GM04503 (cell line): ENCODE measurements around the gene ILF2.
"Not testable (repeated sequence)": the region's sequence is repeated elsewhere in the genome, so short reads cannot be mapped to it uniquely, and the experiment has no call there.

Experiments used
- DNase-seq: peaks from one replicate; pipeline ENCODE4 v3.0.0-alpha.2; 2012; ENCODE audit warnings: low read depth

ILF2 gene

DNA sequence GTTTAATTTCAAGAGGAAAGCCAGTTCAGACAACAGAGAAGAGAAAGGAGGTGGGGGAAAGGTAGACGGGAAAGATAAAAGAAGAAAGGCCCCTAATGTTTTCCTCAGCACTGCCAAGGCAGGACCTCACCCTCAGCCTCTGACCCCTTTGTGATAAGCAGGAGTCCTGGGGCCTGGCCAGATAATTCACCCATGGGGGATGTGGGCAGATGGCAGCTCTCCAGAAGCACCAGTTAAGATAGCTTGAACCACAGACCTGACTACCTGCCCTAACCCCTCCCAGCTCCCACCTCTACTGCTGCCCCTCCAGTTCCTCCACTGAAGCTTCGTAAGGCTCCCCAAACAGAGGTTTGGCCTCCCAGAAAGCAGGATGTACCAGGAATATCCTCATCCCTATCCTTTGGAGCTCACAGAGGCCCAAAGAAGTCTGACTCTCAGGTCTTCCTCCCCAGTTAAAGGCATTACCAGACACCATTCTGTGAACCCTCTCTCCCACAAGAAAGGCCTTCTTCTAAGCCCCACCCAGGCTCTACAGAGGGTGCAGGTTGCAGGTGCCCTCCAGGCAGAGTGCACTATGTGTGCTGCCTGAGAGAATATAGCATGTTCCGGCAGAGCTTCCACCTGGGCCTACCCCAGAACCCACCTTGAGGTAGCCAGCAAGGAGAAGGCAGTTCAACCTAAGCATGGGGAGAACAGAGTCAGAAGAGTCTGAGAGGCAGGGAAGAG lies 21.5 kb downstream of the ILF2 start:
- DNase-seq: no peak

DNA sequence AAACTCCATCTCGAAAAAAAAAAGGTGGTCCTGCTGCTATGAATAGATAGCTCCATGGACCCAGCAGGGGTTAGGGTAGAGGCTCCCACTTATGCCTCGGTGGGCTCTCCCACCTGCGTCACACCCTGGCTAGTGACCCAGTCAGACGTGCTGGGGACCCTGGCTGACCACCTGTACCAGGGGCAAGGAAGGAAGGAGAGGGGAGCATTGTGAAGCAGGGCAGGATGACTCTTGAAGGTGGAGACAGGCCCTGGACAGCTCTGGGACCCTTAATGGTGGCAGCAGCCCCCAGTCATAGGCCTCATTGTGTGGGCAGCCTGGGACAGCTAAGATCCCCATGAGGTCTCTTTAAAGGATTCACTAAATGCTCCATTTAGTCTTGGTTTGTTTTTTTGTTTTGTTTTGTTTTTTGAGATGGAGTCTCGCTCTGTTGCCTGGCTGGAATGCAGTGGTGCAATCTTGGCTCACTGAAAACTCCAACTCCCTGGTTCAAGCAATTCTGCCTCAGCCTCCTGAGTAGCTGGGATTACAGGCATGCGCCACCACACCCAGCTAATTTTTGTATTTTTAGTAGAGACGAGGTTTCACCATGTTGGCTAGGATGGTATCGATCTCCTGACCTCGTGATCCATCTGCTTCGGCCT lies 22.7 kb downstream of the ILF2 start:
- no peak for DNase-seq

DNA sequence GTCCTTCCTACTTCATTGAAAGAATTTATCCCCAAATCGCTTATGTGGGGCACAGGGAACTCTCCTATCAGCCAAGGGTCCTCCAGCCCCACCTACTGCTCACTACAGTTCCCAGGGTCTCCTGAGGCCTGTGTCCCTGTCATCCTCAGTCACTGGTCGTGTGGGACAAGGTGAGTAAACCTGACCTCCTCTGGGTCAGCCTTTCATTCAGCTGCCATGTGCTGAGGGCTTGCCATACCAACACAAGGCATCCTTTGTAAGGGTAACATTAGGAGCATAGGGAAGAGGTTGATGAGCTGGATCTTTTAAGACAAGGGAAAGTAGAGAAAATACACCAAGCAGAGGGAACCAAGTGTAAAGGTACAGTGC lies 23.5 kb downstream of the ILF2 start:
- DNase-seq: no peak

DNA sequence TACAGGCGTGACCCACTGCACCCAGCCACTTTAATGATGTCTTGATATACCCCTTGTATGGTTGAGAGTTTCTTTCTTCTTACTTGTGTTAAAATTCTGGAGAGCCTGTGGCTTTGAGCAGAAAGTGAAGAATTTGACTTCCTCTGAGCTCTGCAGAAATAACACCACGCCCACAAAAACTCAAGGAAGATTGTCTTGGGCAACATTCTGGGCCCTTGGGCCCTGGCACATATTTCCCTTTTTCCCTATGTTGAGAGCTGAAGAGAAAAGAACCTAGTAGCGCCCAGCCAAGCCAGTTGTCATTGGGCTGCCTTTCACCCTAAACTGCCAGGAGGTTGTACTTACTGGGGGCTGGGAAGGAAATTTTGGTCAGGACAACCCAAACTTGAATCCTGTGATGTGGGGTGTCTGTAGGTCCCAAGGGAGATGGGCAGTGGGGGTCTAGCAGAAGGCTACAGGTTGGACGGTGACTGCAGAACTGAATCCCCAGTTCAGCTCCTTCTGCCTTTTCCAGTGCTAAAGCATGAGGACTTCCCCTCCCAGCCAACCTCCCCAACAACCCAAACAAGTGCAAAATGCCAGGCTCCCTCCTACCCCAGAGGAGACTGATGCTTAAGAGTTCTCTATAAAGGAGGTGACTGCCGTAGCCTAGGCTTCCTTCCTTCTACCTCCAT lies 24.0 kb downstream of the ILF2 start:
- DNase-seq: no peak

DNA sequence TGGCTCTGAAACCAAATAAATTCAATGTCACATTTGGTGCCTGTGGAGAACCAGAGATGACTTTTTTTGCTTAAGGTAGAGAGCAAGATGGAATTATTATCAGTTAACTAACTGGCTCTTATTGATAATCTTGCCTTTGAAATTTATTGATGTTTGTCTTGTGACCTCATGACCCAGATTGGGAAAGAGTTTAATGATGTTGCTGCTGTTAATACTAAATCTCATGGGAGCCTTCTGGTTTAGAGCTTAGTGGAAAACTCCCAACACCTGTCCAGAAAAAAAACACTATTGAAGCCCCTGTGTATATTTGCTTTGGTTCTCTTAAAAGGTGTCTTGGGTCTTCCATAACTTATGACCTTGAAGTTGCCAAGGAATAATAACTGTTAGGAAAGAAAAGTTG lies 27.0 kb downstream of the ILF2 start:
- no peak for DNase-seq

DNA sequence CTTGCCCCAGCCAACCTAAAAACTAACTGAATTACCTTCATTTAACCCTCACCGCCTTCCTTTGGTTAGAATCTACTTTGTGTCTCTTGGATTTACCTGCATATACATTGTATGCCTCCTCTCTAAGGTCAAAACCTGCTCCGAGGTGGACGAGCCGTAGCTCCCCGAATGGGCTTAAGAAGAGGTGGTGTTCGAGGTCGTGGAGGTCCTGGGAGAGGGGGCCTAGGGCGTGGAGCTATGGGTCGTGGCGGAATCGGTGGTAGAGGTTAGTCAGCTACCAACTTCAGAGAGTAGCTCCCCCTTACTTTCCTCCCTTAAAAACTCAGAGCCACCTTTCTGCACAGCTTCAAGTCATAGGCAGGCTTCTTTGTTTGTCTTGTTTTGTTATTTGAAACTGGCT lies 27.7 kb downstream of the ILF2 start:
- DNase-seq: no peak

DNA sequence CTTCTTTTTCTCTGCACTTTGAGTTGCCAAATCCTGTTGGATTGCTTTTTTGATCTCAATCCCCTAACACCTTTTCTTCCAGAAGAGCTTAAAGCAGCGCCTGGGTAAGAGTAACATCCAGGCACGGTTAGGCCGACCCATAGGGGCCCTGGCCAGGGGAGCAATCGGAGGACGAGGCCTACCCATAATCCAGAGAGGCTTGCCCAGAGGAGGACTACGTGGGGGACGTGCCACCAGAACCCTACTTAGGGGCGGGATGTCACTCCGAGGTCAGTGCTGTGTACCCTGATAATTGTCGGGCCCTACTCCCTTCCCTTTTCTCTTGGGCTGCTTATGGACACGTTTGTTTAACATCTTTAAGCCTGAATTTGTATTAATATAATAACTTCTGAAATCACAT lies 28.6 kb downstream of the ILF2 start:
- no peak for DNase-seq

DNA sequence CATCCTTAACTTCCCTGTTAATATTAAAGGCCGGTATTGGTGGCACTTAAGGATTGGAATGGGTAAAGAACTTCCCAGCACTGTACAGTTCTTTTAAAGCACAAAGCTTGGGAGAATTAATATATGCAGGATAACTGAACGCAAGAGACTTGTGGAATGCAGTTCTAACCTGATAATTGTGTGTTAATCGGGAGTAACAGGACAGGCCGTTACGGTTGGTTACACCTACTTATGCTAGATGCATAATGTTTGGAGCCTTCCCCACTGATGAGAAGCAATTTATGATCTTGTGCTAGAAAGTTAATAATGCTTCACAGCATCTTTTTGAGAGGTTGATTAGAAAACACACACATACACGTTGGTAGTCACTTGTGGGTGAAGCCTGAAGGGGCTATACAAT lies 29.9 kb downstream of the ILF2 start:
- DNase-seq: no peak

DNA sequence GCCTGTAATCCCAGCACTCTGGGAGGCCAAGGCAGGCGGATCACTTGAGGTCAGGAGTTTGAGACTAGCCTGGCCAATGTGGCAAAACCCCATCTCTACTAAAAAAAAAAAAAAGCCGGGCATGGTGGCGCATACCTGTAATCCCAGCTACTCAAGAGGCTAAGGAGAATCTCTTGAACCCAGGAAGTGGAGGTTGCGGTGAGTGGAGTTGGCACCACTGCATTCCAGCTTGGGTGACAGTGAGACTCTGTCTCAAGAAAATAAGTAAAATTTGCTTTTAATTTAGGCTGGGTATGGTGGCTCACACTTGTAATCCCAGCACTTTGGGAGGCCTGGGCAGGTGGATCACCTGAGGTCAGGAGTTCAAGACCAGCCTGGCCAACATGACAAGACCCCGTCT lies 30.6 kb downstream of the ILF2 start:
- not testable (repeated sequence) for DNase-seq

DNA sequence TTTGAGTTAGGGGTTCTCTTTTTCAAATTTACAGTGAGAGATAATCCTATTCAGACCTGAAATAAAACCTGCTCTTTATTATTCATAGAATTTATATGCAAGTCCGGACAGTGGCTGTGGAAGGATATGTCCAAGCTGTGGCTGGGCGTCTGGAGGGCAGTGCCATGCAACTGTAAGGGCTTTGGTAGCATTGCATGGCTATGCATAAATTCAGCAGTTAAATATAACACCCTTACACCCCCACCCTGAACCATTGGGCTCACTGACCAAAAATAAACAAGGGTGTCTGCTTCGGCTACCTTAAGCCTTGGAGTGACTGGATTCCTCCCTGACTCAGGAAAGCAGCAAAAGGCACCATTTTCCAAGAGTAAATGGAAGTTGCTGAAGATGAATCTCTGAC lies 31.5 kb downstream of the ILF2 start:
- no peak for DNase-seq

DNA sequence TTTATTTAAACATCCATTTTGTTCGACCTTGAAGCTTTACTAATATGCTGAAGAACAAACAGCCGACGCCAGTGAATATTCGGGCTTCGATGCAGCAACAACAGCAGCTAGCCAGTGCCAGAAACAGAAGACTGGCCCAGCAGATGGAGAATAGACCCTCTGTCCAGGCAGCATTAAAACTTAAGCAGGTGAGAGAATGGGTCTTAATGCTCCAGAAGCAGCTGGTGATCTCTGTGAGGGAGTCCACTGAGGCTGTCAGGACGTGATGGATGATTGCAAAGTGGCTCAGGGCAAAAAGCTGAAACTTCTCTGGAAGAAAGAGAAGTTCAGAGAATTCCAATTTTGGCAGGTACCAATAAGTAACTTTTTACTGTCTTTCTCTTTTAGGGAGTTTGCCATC lies 32.5 kb downstream of the ILF2 start:
- no peak for DNase-seq

DNA sequence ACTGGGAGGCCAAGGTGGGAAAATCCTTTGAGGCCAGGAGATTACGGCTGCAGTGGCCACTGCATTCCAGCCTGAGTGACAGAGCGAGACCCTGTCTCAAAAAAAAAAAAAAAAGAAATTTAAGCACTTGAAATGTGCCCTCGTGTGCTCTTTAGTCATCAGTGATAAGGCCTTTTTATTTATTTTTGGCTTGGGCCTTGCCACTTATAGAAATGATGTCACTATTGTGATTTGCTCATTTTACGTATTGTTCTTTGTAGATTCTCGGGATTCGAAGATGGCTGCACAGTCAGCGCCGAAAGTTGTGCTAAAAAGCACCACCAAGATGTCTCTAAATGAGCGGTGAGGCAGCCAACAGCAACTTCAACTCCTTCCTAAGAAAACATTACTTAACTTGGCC lies 34.5 kb downstream of the ILF2 start:
- DNase-seq: no peak

DNA sequence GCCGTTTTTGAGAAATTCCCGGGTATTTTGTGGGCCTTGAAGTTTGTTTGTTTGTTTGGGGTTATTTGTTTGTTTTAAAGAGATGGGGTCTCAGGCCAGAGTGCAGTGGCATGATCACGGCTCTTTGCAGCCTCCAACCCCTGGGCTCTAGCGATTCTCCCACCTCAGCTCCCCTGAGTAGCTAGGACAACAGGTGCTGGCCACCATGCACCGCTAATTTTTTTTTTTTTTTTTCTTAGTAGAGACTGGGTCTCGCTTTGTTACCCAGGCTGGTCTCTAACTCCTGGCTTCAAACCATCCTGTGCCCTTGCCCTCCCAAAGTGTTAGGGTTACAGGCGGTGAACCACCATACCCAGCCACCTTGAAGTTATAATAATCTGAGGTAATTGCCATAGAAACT lies 34.9 kb downstream of the ILF2 start:
- no peak for DNase-seq

DNA sequence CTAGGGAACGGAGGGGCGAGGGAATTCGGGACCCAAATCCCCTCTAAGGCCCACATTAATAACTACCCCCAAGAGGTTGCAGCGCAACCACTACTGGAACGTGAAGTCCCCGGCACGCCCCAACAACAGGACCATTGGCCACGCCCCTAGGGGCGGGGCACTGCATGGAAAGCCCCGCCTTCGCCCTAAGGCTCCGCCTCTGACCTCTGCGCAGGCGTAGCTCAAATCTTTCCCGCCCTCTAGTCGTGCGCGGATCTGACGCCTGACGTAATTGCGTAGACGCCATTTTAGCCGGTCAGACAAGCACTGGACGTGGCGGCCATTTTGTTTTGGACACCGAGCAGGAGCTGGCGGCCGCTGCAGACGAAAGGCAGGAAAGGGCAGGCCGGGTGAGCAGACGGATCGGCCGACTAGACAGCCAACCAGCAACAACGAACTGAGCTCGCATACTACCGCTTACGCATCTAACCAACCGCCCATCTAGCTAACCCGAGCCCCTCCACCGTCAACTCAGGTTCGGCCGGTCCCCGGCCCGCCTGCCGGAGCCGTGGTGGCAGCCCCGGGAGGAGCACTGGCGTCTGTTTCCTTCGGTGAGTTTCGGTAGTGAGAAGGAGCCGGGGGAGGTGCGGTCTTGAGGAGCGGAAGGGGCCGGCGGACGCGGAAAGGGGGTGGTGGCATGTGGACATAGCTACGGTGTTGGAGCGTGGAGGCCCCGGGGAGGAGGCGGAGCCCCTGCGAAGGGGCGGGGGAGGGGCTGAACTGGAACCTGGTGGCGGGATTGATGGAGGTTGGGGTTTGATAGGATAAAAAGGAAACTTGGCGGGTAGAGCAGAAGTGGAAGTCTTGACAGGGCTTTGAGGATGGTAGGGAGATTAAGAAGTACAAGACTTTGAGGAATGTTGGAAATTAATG lies 36.8 kb downstream of the ILF2 start, which contains the start of gene CHTOP:
CHTOP (plus strand) TSS at position 313 of the 912 bp plus-strand sequence. CDS start 2,523 bp downstream, outside the sequence.
- DNase-seq: peak; percentile 87

DNA sequence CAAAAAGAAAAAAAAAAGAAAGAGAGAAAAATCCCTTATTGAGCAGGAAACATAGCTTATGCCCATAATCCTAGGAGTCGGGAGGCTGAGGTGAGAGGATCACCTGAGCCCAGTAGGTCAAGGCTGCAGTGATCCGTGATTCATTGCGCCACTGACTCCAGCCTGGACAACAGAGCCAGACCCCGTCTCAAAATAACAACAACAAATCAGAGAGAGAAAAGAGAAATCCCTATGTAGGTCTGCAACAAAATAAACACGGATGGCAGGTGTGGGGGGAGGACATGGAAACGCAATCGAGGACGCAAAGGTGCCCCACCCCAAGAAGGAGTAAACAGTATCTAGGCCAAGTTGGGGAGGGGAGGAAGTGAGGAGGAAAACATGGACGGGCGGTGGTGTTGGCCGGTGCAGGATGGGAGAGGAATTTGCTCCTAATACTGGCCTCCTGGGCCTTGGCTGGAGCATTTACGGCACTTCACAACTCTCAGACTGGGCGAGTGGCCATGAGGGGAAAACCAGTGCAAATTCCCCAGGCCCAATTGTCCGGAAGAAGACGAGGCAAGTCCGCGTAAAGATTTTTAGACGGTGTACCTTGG lies 37.5 kb downstream of the ILF2 start:
- DNase-seq: no peak

DNA sequence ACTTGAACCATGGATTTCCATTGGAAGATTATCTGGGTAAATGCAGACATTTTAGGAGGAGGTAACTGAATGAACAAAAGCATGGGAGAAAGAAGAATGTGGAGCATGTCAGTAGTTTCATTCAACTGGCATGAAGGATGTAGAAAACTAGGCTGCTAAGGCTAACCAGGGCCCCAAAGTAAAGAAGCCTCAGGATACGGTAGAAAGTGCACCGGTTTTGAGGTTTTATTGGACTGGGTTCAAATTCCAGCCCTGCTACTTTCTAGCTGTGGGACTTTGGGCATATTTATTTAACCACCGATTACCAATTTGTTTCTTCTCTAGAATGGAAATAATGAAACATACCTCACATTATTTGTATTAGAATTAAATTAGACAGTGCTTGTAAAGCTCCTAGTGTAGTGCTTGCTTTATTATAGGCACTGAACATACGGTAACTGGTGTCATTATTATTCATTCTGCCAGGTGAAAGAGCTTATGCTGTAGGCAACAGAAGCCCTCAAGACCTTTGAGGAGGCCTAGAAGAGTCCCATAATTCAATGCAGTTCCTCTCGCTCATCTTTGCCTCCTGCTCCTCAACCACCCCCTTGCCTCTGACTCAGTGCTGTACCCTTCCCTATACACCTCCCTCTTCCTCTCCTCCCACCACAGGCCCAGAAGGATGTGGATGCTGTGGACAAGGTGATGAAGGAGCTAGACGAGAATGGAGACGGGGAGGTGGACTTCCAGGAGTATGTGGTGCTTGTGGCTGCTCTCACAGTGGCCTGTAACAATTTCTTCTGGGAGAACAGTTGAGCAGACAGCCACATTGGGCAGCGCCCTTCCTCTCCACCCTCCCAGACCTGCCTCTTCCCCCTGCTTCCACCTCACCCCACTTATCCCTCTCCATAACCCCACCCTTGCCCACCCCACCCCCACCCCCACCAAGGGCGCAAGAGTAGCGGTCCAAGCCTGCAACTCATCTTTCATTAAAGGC lies 39.5 kb downstream of the ILF2 start:
- no peak for DNase-seq

DNA sequence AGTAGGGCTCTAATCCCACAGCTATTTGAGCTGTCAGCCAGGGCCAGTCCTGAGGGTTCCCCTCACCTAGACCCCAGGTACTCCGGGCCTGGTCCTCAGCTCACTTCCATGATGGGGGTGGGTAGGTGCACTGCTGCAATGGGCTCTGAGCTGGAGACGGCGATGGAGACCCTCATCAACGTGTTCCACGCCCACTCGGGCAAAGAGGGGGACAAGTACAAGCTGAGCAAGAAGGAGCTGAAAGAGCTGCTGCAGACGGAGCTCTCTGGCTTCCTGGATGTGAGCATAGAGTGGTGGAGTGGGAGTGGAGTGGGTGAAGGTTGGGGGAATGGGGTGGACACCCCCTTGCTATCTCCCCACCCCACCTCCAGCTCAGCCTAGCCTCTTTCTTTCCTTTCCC lies 40.4 kb downstream of the ILF2 start:
- DNase-seq: no peak

DNA sequence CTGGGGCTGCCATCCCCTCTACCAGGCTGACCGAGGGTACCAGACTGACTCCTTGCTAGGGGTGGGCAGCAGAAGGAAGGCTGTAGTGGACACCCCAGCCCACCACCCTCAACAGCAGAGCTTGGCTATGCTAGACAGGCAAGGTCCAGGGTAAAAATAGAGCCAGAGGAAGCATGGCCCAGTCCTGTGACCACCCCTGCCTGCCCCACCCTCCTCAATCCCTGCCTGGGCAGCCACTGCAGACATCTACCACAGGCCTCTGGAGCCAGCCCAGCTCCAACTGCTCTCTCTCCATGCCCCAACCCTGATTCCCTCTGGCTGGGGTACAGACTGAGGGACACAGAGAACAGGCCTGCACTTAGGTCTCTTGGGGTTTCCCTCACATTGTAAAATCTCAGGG lies 40.8 kb downstream of the ILF2 start:
- no peak for DNase-seq

DNA sequence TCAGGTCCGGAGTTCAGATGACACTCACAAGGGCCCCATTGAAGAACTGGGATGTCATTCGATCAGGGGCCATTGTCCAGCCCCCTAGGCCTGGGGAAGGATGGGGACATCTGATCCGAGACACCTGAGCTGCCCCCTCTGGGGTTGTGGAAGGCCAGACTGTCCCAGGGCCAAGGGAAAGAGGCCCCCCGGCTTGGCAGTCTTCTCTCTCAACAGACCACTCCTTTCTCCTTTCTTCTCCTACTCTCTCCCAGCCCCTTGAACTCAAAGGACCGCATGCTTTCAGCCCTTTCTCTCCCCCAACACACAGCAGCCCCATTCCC lies 41.5 kb downstream of the ILF2 start:
- DNase-seq: no peak

DNA sequence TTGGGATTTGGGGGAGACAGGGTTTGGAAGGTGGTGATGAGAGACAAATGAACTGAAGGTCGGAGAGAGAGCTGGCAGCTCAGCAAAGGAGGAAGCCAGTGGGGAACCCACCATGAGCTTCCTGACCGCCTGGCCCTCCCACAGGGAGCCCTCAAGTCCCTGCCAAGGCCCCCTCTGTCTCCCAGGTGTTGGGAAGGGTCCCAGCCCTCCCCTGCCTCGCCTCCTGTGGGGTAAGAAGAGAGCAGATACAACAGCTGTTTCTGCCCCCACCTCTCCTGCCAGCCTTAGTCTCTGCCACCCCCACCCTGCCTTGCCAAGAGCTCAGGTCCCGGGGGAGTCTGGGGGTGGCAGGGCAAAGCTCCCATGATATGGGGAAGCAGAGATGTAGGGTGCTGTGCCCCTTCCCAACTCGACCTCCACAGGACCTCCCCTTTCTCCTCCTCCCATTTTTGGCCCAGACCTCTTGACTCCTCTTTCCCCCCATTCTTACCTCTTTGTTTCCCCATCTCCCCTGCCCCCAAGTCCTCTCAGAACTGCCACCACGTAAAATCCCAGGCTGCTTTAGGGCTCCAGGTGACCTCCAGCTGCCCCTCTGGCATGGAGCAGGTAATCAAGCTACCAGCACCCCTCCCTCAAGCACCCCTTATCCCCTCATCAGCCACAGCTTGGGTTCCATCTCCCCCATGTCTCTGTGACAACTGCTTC lies 42.0 kb downstream of the ILF2 start:
- DNase-seq: no peak
